Measurements from ENCODE around the gene SLC16A14. TPM values are rescaled to one million over a fixed set of nuclear protein-coding genes. Genes with fewer than 3 reads are reported as not detected.

SLC16A14 gene
- total and polyA plus RNA-seq, 2 donors from 2014 or later, result 1.5 to 6.6 TPM

- Histone ChIP-seq H3K9ac (ENCODE audit: low read length in 3 of 3) (no peak overlapping the region), H3K27ac (ENCODE audit: low read depth in 2 of 2, low read length in 2 of 2) (no peak overlapping the region), H3K27me3 (ENCODE audit: control insufficient read depth, insufficient read depth, low read length) (no peaks in the 10 kb centered on the region), H3K36me3 (ENCODE audit: control insufficient read depth in 2 of 3, insufficient read depth in 3 of 3, low read length in 3 of 3) (no peaks in the 10 kb centered on the region), H3K9me3 (ENCODE audit: control insufficient read depth in 2 of 3, insufficient read depth in 1 of 3, low read length in 3 of 3) (no peaks in the 10 kb centered on the region), H3K4me3 (ENCODE audit: low read length in 3 of 3) (no peak overlapping the region), H3K4me1 (ENCODE audit: control insufficient read depth in 2 of 3, insufficient read depth in 2 of 3, low read depth in 1 of 3, low read length in 3 of 3) (no peaks in the 10 kb centered on the region)
- FAIRE-seq (peak; percentile 66), DNase-seq (peak; percentile 52 to 80 (median 64))
- intact Hi-C loops (cut with DNase I), result loop anchor here (10.0 kb wide), 1 partner anchor 607 kb away; no protein-coding TSS in a partner anchor
- peak; percentile 69 for TF ChIP-seq CTCF (IDR thresholded peaks at IDR 0.05; ENCODE audit: borderline replicate concordance, extremely low read depth, insufficient read depth)
Observed at GRCh38 chr2:230007931-230008707, 60.6 kb downstream of the SLC16A14 start.

GRCh38 chr2:230000118-230000841, 68.4 kb downstream of the SLC16A14 start:
- H3K9me3 ChIP-seq (ENCODE audit: control insufficient read depth in 2 of 3, insufficient read depth in 1 of 3, low read length in 3 of 3), result no peaks in the 10 kb centered on the region
- H3K27me3 ChIP-seq (ENCODE audit: control insufficient read depth, insufficient read depth, low read length), result no peaks in the 10 kb centered on the region
- intact Hi-C loops (cut with DNase I), result loop anchor here (10.0 kb wide), 1 partner anchor 615 kb away; no protein-coding TSS in a partner anchor
- no peak for FAIRE-seq
- H3K27ac ChIP-seq (ENCODE audit: low read depth in 2 of 2, low read length in 2 of 2), result no peak overlapping the region
- peaks cover 0 to 3% (median 0%) of the 10 kb centered on the region in 3 donors for H3K36me3 ChIP-seq (ENCODE audit: control insufficient read depth in 2 of 3, insufficient read depth in 3 of 3, low read length in 3 of 3)
- no peak for DNase-seq
- TF ChIP-seq CTCF (IDR thresholded peaks at IDR 0.05; ENCODE audit: borderline replicate concordance, extremely low read depth, insufficient read depth), result no peak
- H3K4me3 ChIP-seq (ENCODE audit: low read length in 3 of 3), result no peak overlapping the region
- no peaks in the 10 kb centered on the region for H3K4me1 ChIP-seq (ENCODE audit: control insufficient read depth in 2 of 3, insufficient read depth in 2 of 3, low read depth in 1 of 3, low read length in 3 of 3)
- H3K9ac ChIP-seq (ENCODE audit: low read length in 3 of 3), result no peak overlapping the region

GRCh38 chr2:229997565-229997964, 71.2 kb downstream of the SLC16A14 start:
- Histone ChIP-seq H3K27me3 (ENCODE audit: control insufficient read depth, insufficient read depth, low read length) (no peaks in the 10 kb centered on the region), H3K4me1 (ENCODE audit: control insufficient read depth in 2 of 3, insufficient read depth in 2 of 3, low read depth in 1 of 3, low read length in 3 of 3) (no peaks in the 10 kb centered on the region), H3K9ac (ENCODE audit: low read length in 3 of 3) (no peak overlapping the region), H3K4me3 (ENCODE audit: low read length in 3 of 3) (no peak overlapping the region), H3K9me3 (ENCODE audit: control insufficient read depth in 2 of 3, insufficient read depth in 1 of 3, low read length in 3 of 3) (no peaks in the 10 kb centered on the region), H3K36me3 (ENCODE audit: control insufficient read depth in 2 of 3, insufficient read depth in 3 of 3, low read length in 3 of 3) (peaks cover 0 to 3% (median 0%) of the 10 kb centered on the region in 3 donors), H3K27ac (ENCODE audit: low read depth in 2 of 2, low read length in 2 of 2) (no peak overlapping the region)
- FAIRE-seq, result no peak
- TF ChIP-seq CTCF (IDR thresholded peaks at IDR 0.05; ENCODE audit: borderline replicate concordance, extremely low read depth, insufficient read depth), result no peak
- DNase-seq, result no peak
- intact Hi-C loops (cut with DNase I), result no loop called here
